DMS 273 treated with DMSO at 0.1 percent for 48 hours (cell line): ENCODE data around the gene MINK1.
"Not testable (repeated sequence)": the region's sequence is repeated elsewhere in the genome, so short reads cannot be mapped to it uniquely, and the experiment has no call there.

Experiments
- DNase-seq: peaks from one replicate; lab custom pipeline; 2025; lab: John Stamatoyannopoulos, UW

The MINK1 gene

GRCh38 chr17:4899341-4900230 is 66.4 kb downstream of the MINK1 start, which contains the start of gene C17orf107:
TSS of gene C17orf107 (plus strand) at chr17:4899536. CDS start at chr17:4899763, 227 bp downstream.
- no peak for DNase-seq

- no peak for DNase-seq
These were observed 67.3 kb downstream of the MINK1 start for GRCh38 chr17:4900231-4901107.

DNA sequence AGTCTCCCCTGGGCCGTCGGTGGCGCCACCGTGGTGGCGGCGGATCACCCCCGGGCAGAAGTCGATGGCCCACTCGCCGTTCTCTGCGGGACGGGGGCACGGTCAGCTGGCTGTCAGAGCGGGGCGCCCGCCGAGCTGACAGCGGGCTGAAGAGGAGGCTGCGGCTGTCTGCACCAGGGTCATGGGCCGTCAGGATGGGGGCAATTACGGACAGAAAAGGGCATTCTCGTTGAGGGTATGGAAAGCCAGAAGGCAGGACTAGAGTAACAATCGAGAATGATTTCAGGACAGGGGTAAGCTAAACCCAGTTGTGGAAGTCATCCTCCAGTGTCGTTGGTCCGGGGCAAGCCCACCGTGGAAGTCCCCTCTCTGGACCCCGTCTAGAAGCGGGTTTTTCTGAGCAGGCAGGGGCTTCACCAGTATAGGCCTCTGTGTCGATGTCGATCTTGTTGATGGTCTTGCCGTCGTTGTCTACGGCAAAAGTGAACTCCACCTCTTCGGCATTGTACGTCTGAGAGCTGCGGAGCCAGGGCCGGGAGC is 68.0 kb downstream of the MINK1 start:
- no peak for DNase-seq

DNA sequence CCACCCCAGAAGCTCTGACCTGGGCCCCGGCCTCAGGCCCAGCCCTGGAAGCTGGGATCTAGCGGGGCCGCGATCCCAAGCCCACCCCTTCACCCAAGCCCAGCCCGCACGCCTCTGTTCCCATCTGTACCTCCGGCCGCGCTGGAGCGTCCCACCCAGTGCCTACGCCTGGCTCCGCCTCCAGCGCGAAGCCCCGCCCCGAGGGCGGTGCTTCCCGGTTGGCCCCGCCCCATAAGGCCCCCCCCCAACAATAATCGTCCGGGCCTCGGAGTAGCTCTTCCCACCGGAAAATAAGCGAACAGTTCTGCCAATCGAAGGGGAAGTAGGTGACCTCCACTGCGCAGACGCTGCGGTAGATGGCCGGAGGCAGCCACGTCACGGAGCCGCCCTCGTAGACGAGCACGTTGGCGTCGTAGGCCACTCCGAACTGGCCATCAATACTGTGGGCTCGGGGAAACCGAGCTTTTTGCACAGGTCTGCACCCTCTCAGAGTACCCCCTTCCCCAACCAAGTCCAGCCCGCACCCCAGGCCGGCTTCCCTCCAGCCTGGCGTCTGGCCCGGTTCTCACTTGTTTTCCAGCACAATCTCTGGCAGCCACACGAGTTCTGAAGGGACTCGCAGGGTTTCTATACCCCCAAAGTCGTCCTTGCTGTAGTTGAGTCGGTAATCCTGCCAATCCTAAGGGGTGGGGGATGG is 68.7 kb downstream of the MINK1 start:
- DNase-seq = no peak

- DNase-seq = no peak
These were observed 69.4 kb downstream of the MINK1 start for GRCh38 chr17:4902540-4902939.

DNA sequence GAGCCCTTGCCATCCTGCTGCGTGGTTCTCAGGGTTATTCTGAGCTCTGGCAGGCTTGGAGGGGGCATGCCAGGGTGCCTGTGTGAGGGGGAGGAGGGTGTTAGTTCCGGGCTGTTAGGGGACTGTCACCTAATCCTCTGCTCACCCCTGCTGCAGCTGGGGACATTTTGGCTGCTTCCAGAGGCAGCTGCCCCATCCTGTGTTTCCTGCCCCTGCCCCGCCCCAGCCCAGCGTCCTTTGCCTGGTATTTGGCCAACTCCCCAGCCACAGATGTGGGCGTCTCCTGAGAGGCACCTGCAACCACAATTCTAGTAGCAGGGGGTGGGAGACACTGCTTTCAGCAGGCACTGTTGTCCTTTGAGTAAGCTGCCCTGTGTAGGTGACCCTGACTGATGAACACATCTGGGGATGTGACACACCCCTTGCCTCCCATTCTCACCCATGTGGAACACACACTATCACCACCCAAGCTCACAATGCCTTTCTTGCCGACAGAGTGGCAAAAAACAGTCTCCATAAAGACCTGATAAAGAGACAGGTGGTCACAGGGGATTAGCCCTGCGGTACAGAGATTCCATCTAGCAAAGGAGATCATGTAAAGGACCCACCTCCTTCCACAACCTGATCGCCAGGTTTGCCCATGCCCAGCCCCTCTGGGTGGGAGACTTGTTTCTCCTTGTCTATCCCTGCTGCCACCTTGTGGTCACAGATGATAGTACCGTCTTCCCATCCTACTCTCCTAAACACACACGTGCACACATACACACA is 70.1 kb downstream of the MINK1 start, which contains the start of gene CHRNE:
CHRNE (minus strand) TSS at position 48 of the 768 bp plus-strand sequence; CDS start at position 13, 35 bp downstream.
- DNase-seq = no peak

DNA sequence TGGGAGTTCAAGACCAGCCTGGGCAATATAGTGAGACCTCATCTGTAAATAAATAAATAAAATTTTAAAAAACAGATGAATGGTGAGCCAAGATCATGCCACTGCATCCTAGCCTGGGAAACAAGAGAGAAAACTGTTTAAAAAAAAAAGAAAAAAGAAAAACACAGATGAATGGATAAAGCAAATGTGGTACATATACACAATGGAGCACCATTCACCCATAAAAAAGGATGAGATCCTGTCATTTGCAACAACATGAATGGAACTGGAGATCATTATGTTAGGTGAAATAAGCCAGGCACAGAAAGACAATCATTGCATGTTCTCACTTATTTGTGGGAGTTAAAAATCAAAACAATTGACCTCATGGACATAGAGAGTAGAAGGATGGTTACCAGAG is 73.5 kb downstream of the MINK1 start:
- not testable (repeated sequence) for DNase-seq

- no peak for DNase-seq
These were observed 75.2 kb downstream of the MINK1 start for GRCh38 chr17:4908301-4908700.

GRCh38 chr17:4908711-4909496 is 75.8 kb downstream of the MINK1 start:
- peak; percentile 57 for DNase-seq

DNA sequence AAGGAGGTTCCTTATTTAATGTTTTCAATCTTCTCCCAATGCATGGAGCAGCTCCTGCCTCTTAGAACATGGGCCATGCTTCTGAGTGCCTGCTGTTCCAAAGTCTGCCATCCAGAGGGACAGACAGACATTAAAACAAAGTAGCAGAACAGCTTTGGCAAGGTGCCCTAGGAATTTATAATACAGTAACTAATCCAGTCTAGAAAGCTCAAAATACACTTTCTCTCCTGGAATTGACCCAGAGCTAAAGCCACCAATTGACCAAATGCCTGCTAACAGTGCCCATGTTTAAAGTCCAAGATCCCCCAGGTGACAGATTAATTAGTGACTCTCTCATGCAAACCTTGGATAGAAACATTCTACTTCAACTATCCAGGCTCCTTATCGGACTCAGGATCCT is 80.9 kb downstream of the MINK1 start:
- no peak for DNase-seq

DNA sequence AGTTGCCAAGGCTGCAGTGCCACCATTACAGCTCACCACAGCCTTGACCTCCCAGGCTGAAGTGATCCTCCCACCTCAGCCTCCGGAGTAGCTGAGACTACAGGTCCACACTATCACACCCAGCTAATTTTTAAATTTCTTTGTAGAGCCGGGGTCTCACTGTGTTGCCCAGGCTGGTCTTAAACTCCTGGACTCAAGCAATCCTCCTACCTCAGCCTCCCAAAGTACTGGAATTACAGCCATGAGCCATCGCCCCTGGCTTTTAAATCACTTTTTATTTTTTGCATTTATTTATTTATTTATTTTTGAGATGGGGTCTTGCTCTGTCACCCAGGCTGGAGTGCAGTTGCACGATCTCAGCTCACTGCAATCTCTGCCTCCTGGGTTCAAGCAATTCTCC is 81.4 kb downstream of the MINK1 start:
- DNase-seq = not testable (repeated sequence)

DNA sequence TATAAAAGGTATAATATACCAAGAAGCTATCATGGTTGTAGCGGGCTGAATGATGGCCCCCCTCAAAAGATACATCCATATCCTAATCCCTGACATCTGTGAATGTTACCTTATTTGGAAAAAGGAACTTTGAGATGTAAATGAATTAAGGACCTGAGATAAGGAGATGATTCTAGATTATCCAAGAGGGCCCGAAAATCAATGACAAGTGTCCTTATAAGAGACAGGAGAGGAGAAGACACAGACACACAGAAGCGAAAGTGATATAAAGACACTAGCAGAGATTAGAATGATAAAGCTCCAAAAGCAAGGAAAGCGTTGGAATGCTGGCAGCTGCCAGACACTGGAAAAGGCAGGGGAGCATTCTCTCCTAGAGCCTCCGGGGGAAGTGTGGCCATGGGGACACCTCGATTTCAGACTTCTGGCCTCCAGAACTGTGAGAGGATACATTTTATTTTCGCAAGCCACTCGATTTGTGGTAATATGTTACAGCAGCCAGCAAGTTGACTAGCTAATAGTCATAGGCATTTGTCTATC is 86.4 kb downstream of the MINK1 start:
- no peak for DNase-seq

DNA sequence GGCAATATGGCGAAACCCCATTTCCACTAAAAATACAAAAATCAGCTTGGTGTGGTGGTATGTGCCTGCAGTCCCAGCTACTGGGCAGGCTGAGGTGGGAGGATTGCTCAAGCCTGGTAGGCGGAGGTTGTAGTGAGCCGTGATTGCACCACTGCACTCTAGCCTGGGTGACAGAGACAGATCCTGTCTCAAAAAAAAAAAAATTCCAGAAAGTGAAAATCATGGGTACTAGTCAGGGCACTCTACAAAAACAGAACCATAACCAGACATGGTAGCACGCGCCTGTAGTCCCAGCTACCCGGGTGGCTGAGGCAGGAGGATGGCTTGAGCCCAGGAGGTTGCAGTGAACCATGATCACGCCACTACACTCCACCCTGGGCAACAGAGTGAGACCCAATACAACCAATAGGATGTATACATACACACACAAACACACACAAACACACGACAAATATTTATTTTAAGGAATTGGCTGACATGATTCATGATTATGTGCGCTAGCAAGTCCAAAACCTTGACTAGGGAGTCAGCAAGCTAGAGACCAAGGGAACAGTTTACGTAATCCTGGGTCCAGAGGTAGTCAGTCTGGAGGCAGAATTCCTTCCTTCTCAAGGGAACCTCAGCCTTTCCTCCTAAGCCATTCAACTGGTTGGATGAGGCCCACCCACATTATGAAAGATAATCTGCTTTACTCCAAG is 87.4 kb downstream of the MINK1 start:
- no peak for DNase-seq

DNA sequence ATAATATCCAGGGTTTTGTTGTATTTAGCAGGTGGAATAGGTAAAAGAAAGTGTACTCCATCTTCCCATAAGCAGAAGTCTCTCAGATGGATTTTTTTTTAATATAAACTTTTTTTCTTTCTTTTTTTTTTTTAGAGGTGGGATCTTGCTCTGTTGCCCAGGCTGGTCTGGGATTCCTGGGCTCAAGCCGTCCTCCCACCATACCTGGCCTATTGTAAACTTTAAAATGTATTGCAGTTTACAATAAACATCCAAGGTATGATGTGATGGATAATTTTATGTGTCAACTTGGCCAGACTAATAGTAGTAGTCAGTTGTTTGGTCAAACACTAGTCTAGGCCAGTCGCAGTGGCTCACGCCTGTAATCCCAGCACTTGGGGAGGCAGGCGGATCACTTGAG is 88.2 kb downstream of the MINK1 start:
- no peak for DNase-seq

DNA sequence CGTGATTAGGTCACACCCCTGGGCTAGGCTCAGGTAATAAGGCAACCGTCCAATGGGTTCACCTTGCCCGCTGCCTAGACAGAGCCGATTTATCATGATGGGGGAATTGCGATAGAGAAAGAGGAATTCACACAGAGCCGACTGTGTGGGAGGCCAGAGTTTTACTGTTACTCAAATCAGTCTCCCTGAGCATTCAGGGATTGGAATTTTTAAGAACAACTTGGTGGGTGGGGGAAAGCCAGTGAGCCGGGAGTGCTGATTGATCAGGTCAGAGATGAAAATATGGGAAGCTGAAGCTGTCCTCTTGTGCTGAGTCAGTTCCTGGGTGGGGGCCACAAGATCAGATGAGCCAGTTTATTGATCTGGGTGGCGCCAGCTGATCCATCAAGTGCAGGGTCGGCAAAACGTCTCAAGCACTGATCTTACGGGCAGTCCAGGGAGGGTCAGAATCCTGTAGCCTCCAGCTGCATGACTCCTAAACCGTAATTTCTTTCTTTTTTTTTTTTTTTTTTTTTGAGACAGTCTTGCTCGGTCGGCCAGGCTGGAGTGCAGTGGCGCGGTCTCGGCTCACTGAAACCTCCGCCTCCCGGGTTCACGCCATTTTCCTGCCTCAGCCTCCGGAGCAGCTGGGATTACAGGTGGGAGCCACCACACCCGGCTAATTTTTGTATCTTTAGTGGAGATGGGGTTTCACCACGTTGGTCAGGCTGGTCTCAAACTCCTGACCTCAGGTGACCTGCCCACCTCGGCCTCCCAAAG is 93.6 kb downstream of the MINK1 start:
- not testable (repeated sequence) for DNase-seq

DNA sequence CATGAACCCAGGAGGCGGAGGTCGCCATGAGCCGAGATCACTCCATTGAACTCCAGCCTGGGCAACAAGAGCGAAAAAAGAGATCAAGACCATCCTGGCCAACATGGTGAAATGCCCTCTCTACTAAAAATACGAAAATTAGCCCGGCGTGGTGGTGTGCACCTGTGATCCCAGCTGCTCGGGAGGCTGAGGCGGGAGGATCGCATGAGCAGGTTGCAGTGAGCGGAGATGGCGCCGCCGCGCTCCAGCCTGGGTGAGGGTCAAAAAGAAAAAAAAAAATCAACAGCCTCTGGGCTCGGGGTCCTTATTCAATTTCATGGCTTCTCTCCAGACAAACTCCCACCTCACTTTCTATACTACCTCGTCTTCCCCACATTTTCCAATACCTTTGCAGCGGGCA is 95.7 kb downstream of the MINK1 start:
- DNase-seq = no peak

DNA sequence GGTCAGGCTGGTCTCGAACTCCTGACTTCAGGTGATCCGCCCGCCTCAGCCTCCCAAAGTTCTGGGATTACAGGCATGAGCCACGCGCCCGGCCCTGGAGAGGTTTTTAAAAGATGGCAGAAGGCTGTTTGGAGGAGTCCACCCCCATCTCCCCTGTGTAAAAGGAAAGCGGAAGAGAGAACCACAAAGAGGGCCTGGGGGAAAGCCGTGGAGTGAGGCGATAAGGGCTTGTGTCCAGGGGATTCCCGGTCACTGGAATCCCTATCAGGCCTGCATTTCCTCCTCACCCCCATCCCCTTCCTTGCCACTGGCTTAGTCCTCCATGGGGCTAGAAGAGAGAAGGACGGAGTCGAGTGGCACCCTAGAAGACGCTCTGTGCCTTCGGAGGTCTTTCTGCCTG is 98.8 kb downstream of the MINK1 start, which contains the start of gene GP1BA:
GP1BA (plus strand) TSS at position 315 of the 400 bp plus-strand sequence. CDS start 328 bp downstream, outside the sequence.
- no peak for DNase-seq

- no peak for DNase-seq
These were observed 99.6 kb downstream of the MINK1 start for GRCh38 chr17:4932756-4933155.
